Neural crest cell (in vitro differentiated cells): ENCODE measurements around the gene CD81. TPM values are rescaled to one million over a fixed set of nuclear protein-coding genes. Genes with fewer than 3 reads are reported as not detected.

Source experiments
- DNase-seq: peaks from one replicate; pipeline ENCODE4 v3.0.0; 2021; ENCODE audit warnings: low read depth, mixed read lengths, low spot score
- H3K27ac Mint-ChIP-seq: one replicate; pipeline ENCODE4 v1.8.0; 2021; ENCODE audit warnings: mild to moderate bottlenecking, mixed read lengths; ENCODE audit not compliant: unreplicated experiment
- H3K27me3 Mint-ChIP-seq: 2 replicates; pipeline ENCODE4 v1.8.0; 2021; ENCODE audit warnings: low read depth, mild to moderate bottlenecking, mixed read lengths
- H3K36me3 Mint-ChIP-seq: 2 replicates; pipeline ENCODE4 v1.8.0; 2021; ENCODE audit warnings: low read depth, mild to moderate bottlenecking, mixed read lengths
- H3K4me1 Mint-ChIP-seq: 2 replicates; pipeline ENCODE4 v1.8.0; 2021; ENCODE audit warnings: mixed read lengths
- H3K4me3 Mint-ChIP-seq: one replicate; pipeline ENCODE4 v1.8.0; 2021; ENCODE audit warnings: mild to moderate bottlenecking, mixed read lengths
- H3K9me3 Mint-ChIP-seq: 2 replicates; pipeline ENCODE4 v1.8.0; 2021; ENCODE audit warnings: mixed read lengths
- CTCF ChIP-seq: fragments of 200-600 bp; sonication (generic); conservative IDR thresholded peaks from 2 replicates; pipeline ENCODE4 v1.5.0; 2021; ENCODE audit warnings: antibody characterized with exemption, mild to moderate bottlenecking
- total RNA-seq: library from RNA; stranded (reverse); gene quantifications from 2 replicates; pipeline ENCODE4 v1.2.1, GENCODE V29; 2021

CD81 gene
- total RNA-seq, 1 donor from 2014 or later, result 225 TPM

DNA sequence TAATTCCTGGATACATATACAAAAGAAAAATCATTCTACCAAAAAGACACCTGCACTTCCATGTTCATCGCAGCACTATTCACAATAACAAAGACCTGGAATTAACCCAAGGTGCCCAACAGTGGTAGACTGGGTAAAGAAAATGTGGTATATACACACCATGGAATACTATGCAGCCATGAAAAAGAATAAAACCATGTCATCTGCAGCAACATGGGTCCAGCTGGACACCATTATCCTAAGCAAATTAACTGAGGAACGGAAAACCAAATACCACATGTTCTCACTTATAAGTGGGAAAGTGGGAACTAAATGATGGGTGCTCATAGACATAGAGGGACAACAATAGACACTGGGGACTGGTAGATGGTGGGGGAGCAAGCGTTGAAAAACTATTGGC, 62.7 kb downstream of the CD81 start:
- Mint-ChIP-seq H3K27ac (no peak overlapping the region), H3K36me3 (no peaks in the 10 kb centered on the region), H3K27me3 (peaks cover 66% of the 10 kb centered on the region), H3K9me3 (peaks cover 3% of the 10 kb centered on the region), H3K4me1 (no peaks in the 10 kb centered on the region), H3K4me3 (no peak overlapping the region)
- DNase-seq, result no peak
- TF ChIP-seq CTCF, result no peak

DNA sequence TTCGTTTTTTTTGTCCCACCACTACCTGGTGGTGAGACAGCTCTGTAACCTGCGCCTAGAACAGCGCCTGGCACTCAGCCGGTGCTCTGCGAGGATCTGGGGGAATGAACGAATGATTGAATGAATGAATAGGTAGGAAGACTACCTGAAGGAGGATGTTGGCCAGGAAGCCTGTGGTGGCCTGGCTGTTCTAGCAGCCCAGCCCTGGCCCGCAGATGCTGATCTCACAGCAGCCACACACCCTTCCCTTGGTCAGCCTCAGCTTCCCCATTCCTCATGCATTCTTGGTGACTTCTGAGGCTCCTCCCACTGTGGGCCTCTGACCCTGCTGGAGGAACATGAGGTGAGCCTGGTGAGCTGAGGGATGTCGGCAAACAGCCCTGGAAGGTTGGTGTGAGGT, 63.5 kb downstream of the CD81 start:
- no peak overlapping the region for H3K27ac Mint-ChIP-seq
- no peaks in the 10 kb centered on the region for H3K36me3 Mint-ChIP-seq
- no peaks in the 10 kb centered on the region for H3K4me1 Mint-ChIP-seq
- TF ChIP-seq CTCF, result no peak
- H3K27me3 Mint-ChIP-seq, result peaks cover 71% of the 10 kb centered on the region
- peaks cover 3% of the 10 kb centered on the region for H3K9me3 Mint-ChIP-seq
- no peak for DNase-seq
- no peak overlapping the region for H3K4me3 Mint-ChIP-seq

- peaks cover 3% of the 10 kb centered on the region for H3K9me3 Mint-ChIP-seq
- no peak overlapping the region for H3K27ac Mint-ChIP-seq
- H3K36me3 Mint-ChIP-seq, result no peaks in the 10 kb centered on the region
- no peak for DNase-seq
- no peaks in the 10 kb centered on the region for H3K4me1 Mint-ChIP-seq
- no peak for TF ChIP-seq CTCF
- no peak overlapping the region for H3K4me3 Mint-ChIP-seq
- H3K27me3 Mint-ChIP-seq, result peaks cover 76% of the 10 kb centered on the region
These were observed 64.1 kb downstream of the CD81 start for GRCh38 chr11:2441171-2441570.

DNA sequence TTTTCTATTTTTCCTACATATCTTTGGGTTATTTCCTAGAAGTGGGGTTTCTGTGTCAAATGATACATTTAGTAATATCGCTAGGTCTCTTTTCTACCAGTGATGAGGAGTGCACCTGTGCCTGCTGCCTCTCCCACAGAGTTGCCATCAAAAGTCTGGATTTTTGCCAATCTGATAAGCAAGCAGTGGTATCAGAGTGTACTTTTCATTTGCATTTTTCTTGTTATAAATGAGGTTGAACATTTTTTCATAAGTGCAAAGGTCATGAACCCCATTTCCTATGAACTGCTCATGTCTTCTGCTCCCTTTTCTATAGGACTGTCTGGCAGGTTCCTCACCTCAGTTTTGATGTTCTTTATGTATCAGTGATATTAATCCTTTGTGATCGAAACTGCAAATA, 65.5 kb downstream of the CD81 start:
- Mint-ChIP-seq H3K4me3 (no peak overlapping the region), H3K4me1 (no peaks in the 10 kb centered on the region), H3K9me3 (peaks cover 3% of the 10 kb centered on the region), H3K27ac (no peak overlapping the region), H3K36me3 (no peaks in the 10 kb centered on the region), H3K27me3 (peaks cover 87% of the 10 kb centered on the region)
- no peak for DNase-seq
- TF ChIP-seq CTCF, result no peak

DNA sequence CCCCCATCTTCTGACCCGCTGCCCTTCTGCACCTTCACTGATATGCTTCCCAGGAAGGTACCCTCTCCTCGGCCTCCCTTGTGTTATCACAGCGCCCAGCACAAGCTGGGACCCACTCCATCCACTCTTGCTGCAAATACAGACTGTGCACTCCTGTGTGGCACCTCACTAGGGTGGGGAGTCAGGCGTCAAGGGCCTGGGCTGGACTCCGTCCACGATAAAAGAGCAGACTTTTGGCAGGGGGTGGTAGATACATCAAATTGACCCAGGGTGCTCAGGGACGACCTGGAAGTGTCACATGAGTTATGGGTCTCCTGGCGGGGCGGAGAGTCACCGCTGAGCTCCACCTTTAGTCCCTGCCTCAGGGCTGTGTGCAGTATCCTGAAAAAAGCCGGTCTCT, 66.3 kb downstream of the CD81 start:
- Mint-ChIP-seq H3K4me3 (no peak overlapping the region), H3K27ac (no peak overlapping the region), H3K36me3 (no peaks in the 10 kb centered on the region), H3K4me1 (no peaks in the 10 kb centered on the region), H3K27me3 (peaks cover 80% of the 10 kb centered on the region), H3K9me3 (peaks cover 3% of the 10 kb centered on the region)
- no peak for TF ChIP-seq CTCF
- DNase-seq, result no peak
